Endothelial cell of umbilical vein (primary cell): ENCODE data around the gene PDS5B. TPM values are rescaled to one million over a fixed set of nuclear protein-coding genes. Genes with fewer than 3 reads are reported as not detected.
A peak's percentile ranks its signal among the peaks of the same experiment; 100 is the strongest.

Experiments
- BruUV-seq: library from RNA; stranded (reverse); fragments of 400-500 nt; replicated peaks from 2 replicates; lab custom pipeline; 2021; lab: Mats Ljungman, UMichigan
- CTCF ChIA-PET: fragments of 300-600, 350-600 bp; sonication (Branson Sonifier 250); formaldehyde crosslinking; loops from one replicate; lab custom pipeline; 2021; ENCODE audit warnings: antibody characterized with exemption, inconsistent platforms; lab: Charles Lee
- POLR2A ChIA-PET: fragments of 300-600, 350-600 bp; sonication (Branson Sonifier 250); formaldehyde crosslinking; loops from one replicate; lab custom pipeline; 2021; ENCODE audit warnings: antibody characterized with exemption, inconsistent platforms; lab: Charles Lee
- DNase-seq: peaks from one replicate; pipeline ENCODE4 v3.0.0-alpha.2; 2011; ENCODE audit warnings: low read depth, low spot score
- FAIRE-seq: peaks from 2 replicates; lab custom pipeline; 2011; peaks lifted over from hg19 to GRCh38; lab: Jason Lieb, UNC
- H2AFZ ChIP-seq: 2 replicates; pipeline ENCODE4 v1.6.0; 2012; ENCODE audit warnings: low read depth, low read length, control low read depth, inconsistent platforms
- H3K27ac ChIP-seq: 2 replicates; pipeline ENCODE4 v1.5.1; 2011; ENCODE audit warnings: low read depth, mild to moderate bottlenecking, control low read depth, low read length, moderate library complexity; ENCODE audit not compliant: insufficient read depth
- H3K27me3 ChIP-seq, 2 experiments: 2 replicates each; pipeline versions ENCODE4 v1.6.0 to v1.6.1; 2011; ENCODE audit warnings: low read length in 2 of 2, mixed read lengths in 1 of 2; ENCODE audit not compliant: control insufficient read depth in 2 of 2, insufficient read depth in 2 of 2
- H3K36me3 ChIP-seq, 2 experiments: 2 replicates in 1 of 2; 3 replicates in 1 of 2; pipeline ENCODE4 v1.5.1; 2011; ENCODE audit warnings: low read length in 2 of 2, mild to moderate bottlenecking in 1 of 2, moderate library complexity in 1 of 2; ENCODE audit not compliant: control insufficient read depth in 2 of 2, insufficient read depth in 2 of 2; ENCODE audit errors: extremely low read depth in 1 of 2
- H3K4me1 ChIP-seq: 3 replicates; pipeline ENCODE4 v1.5.1; 2011; ENCODE audit warnings: mild to moderate bottlenecking, low read length; ENCODE audit not compliant: control insufficient read depth, insufficient read depth; ENCODE audit errors: extremely low read depth
- H3K4me2 ChIP-seq: 2 replicates; pipeline ENCODE4 v1.6.1; 2011; ENCODE audit warnings: low read length, control low read depth, mixed read lengths; ENCODE audit not compliant: insufficient read depth
- H3K4me3 ChIP-seq, 3 experiments: fragments of 200-600 bp in 1 of 3; sonication (generic), shearing (Covaris generic) in 1 of 3; replicated peaks in 1 of 3; 2 replicates each; pipeline ENCODE4 v1.5.1; 2011 to 2016; ENCODE audit warnings: control low read depth in 3 of 3, low read length in 3 of 3, mild to moderate bottlenecking in 2 of 3, inconsistent platforms in 1 of 3, low read depth in 1 of 3, moderate library complexity in 1 of 3; ENCODE audit not compliant: insufficient read depth in 1 of 3
- H3K79me2 ChIP-seq: 2 replicates; pipeline ENCODE4 v1.6.0; 2012; ENCODE audit warnings: low read length, inconsistent platforms; ENCODE audit not compliant: control insufficient read depth, insufficient read depth
- H3K9ac ChIP-seq: replicated peaks from 2 replicates; pipeline ENCODE3; 2011; ENCODE audit warnings: low read length, control low read depth; ENCODE audit not compliant: insufficient read depth; ENCODE audit errors: extremely low read depth
- H3K9me1 ChIP-seq: replicated peaks from 3 replicates; pipeline ENCODE4 v1.6.0; 2011; ENCODE audit warnings: mild to moderate bottlenecking, low read length; ENCODE audit not compliant: control insufficient read depth, insufficient read depth; ENCODE audit errors: extremely low read depth
- H3K9me3 ChIP-seq: replicated peaks from 2 replicates; pipeline ENCODE4 v1.5.1; 2012; ENCODE audit warnings: low read length, inconsistent platforms; ENCODE audit not compliant: control insufficient read depth, insufficient read depth
- H4K20me1 ChIP-seq: replicated peaks from 2 replicates; pipeline ENCODE3; 2011; ENCODE audit warnings: mild to moderate bottlenecking, low read length; ENCODE audit not compliant: control insufficient read depth, insufficient read depth; ENCODE audit errors: extremely low read depth
- EZH2 ChIP-seq: IDR thresholded peaks from 2 replicates; pipeline ENCODE4 v1.6.1; 2012; ENCODE audit warnings: borderline replicate concordance, low read depth, mild to moderate bottlenecking, moderate library complexity, low read length, inconsistent platforms; ENCODE audit not compliant: severe bottlenecking
- FOS ChIP-seq: IDR thresholded peaks from 2 replicates; pipeline ENCODE4 v1.6.1; 2011; ENCODE audit warnings: mild to moderate bottlenecking, low read length, moderate library complexity, borderline replicate concordance; ENCODE audit not compliant: insufficient read depth
- GATA2 ChIP-seq: IDR thresholded peaks from 2 replicates; pipeline ENCODE4 v1.7.0; 2011; ENCODE audit warnings: low read depth, mild to moderate bottlenecking, moderate library complexity, mixed read lengths, low read length; ENCODE audit not compliant: insufficient read length, insufficient read depth
- JUN ChIP-seq: IDR thresholded peaks from 2 replicates; pipeline ENCODE4 v1.6.1; 2011; ENCODE audit warnings: borderline replicate concordance, low read depth; ENCODE audit not compliant: insufficient read length, insufficient read depth
- MAX ChIP-seq: IDR thresholded peaks from 2 replicates; pipeline ENCODE4 v1.6.1; 2011; ENCODE audit not compliant: insufficient read depth, insufficient read length
- MYC ChIP-seq: IDR thresholded peaks from one replicate; pipeline ENCODE4 v1.6.1; 2011; ENCODE audit warnings: mild to moderate bottlenecking, low read depth, low read length
- POLR2A ChIP-seq: IDR thresholded peaks from 2 replicates; pipeline ENCODE4 v1.6.1; 2012; ENCODE audit warnings: low read depth, mild to moderate bottlenecking, control low read depth, low read length
- POLR2AphosphoS5 ChIP-seq: IDR thresholded peaks from 2 replicates; pipeline ENCODE4 v1.6.1; 2012; ENCODE audit warnings: low read depth, mild to moderate bottlenecking, control low read depth, low read length, moderate library complexity; ENCODE audit not compliant: insufficient read depth
- dilution Hi-C: fragments of 300-500 bp; cut with MboI; formaldehyde crosslinking; loops from one replicate; pipeline ENCODE4 v1.15.0; 2019; ENCODE audit warnings: low sequenced_read_pairs; ENCODE audit not compliant: extremely low pct_ligation_motif_present
- intact Hi-C: fragments of 100-400 bp; cut with micrococcal nuclease; formaldehyde crosslinking; loops from one replicate; pipeline ENCODE4 v1.10.0; 2022
- polyA plus RNA-seq, 4 experiments: library from polyadenylated mRNA; depleted of rRNA in 3 of 4; stranded (reverse) in 3 of 4; unstranded in 1 of 4; fragments of >200 nt; gene quantifications; 2 replicates each; pipeline versions ENCODE4 v1.2.1 to v1.2.3, GENCODE V29; 2011 to 2012; ENCODE audit warnings: missing spikeins in 1 of 4
- total RNA-seq: library from RNA; stranded (reverse); gene quantifications from 2 replicates; pipeline ENCODE4 v1.2.3, GENCODE V29; 2021
- TF ChIP-seq, protein P1 (sequence below), 2 donors: IDR thresholded peaks; 1 replicate in 1 of 2; 2 replicates in 1 of 2; pipeline ENCODE4 v1.5.1; 2011; ENCODE audit warnings: low read length in 2 of 2, mild to moderate bottlenecking in 2 of 2, moderate library complexity in 2 of 2, control low read depth in 1 of 2, inconsistent platforms in 1 of 2, low read depth in 1 of 2; ENCODE audit not compliant: insufficient read depth in 1 of 2; ENCODE audit errors: extremely low read depth in 1 of 2

The PDS5B gene
- total and polyA plus RNA-seq, 2 donors (not counting 3 experiments of a cell fraction or from before 2014, with no cell fraction given), result 3.9 to 40.3 TPM

DNA sequence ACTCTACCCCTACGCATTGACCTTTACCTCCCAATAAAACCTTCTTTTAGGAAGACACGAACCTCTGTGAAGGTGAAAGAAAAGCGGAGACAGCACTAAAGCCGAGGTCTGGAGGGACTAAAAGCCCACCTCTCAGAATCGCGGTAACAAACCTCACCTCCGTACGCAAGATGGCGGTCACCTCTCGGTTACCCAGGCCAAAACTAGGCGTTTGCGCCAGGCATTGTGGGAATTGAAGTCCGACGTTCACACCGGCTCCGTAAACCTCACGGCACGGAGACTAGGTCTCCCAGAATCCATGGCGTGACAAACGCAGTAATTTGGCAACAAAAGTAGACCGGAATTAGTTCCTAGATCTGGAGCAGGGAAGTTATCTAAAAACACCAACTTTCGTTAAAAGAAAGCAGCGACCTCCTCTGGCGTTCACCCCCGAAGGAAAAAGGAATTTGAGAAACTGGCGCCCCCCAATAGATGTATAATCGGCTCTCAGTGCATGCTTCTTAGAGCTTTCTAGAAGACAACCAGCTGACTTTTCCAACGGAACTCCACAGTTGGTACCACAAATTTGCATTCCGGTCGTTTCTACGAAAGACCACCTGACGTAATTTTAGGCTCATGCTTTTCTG is 47.5 kb upstream of the PDS5B start, which contains the start of gene N4BP2L2:
N4BP2L2 (minus strand) TSS at position 175 of the 626 bp plus-strand sequence. CDS start 1,768 bp downstream, outside the sequence.
- Histone ChIP-seq H3K27me3 (peaks cover 3 to 5% of the 10 kb centered on the region in 2 experiments), H3K9me3 (no peaks in the 10 kb centered on the region), H3K4me3 (peak within 1 kb of the TSS; percentile 75 to 94 (median 83)), H4K20me1 (peaks cover 4% of the 10 kb centered on the region), H3K79me2 (peaks cover 46% of the 10 kb centered on the region), H3K4me1 (peaks cover 19% of the 10 kb centered on the region), H2AFZ (peak within 1 kb of the TSS; percentile 75), H3K9ac (peak within 1 kb of the TSS; percentile 98), H3K9me1 (no peaks in the 10 kb centered on the region), H3K4me2 (peak within 1 kb of the TSS; percentile 94), H3K27ac (peak within 1 kb of the TSS; percentile 84), H3K36me3 (peaks cover 2 to 17% of the 10 kb centered on the region in 2 experiments)
- dilution Hi-C loops (no loop called here), intact Hi-C loops (loop anchor here (1.0 to 10.0 kb wide), 5 partner anchors 48 to 1004 kb away; partner anchors contain the start of genes BRCA2, N4BP2L1, PDS5B and ZAR1L)
- ChIA-PET CTCF (interaction anchor here (0.5 to 1.7 kb wide), 6 partner anchors 11 to 629 kb away, joined by 3 to 5 read pairs (median 3); no protein-coding TSS in a partner anchor), POLR2A (interaction anchor here (0.5 kb wide), 1 partner anchor 13 kb away, joined by 5 read pairs; no protein-coding TSS in a partner anchor)
- no peak for TF ChIP-seq GATA2
- TF ChIP-seq JUN, result no peak
- TF ChIP-seq, protein P1, sequence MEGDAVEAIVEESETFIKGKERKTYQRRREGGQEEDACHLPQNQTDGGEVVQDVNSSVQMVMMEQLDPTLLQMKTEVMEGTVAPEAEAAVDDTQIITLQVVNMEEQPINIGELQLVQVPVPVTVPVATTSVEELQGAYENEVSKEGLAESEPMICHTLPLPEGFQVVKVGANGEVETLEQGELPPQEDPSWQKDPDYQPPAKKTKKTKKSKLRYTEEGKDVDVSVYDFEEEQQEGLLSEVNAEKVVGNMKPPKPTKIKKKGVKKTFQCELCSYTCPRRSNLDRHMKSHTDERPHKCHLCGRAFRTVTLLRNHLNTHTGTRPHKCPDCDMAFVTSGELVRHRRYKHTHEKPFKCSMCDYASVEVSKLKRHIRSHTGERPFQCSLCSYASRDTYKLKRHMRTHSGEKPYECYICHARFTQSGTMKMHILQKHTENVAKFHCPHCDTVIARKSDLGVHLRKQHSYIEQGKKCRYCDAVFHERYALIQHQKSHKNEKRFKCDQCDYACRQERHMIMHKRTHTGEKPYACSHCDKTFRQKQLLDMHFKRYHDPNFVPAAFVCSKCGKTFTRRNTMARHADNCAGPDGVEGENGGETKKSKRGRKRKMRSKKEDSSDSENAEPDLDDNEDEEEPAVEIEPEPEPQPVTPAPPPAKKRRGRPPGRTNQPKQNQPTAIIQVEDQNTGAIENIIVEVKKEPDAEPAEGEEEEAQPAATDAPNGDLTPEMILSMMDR (IDR thresholded peaks at IDR 0.05; ENCODE audit: extremely low read depth in 1 of 2, insufficient read depth in 1 of 2, low read depth in 1 of 2, low read length in 2 of 2), result peak; percentile 18 to 41
- TF ChIP-seq POLR2AphosphoS5, result peak; percentile 48
- peak; percentile 67 for TF ChIP-seq POLR2A
- TF ChIP-seq MAX, result peak; percentile 24
- TF ChIP-seq MYC, result peak; percentile 44
- no peak for TF ChIP-seq EZH2
- TF ChIP-seq FOS, result no peak
- peak; percentile 99 for DNase-seq
- TSS peak; percentile 77 for BruUV-seq
- peak; percentile 97 for FAIRE-seq
